GM23338 (cell line): Measurements from ENCODE around the gene HBZ.
"Not testable (repeated sequence)": the region's sequence is repeated elsewhere in the genome, so short reads cannot be mapped to it uniquely, and the experiment has no call there.

ENCODE experiments used
- CTCF ChIP-seq, 2 experiments: fragments of 200-600 bp in 1 of 2; sonication (generic) in 1 of 2; conservative IDR thresholded peaks; 2 replicates each; pipeline versions ENCODE4 v1.5.1 to v1.6.1; 2016 to 2017; ENCODE audit warnings: antibody characterized with exemption in 2 of 2, low read depth in 2 of 2, mild to moderate bottlenecking in 2 of 2, moderate library complexity in 1 of 2
- EZH2 ChIP-seq: fragments of 200-600 bp; sonication (generic); IDR thresholded peaks from one replicate; pipeline ENCODE4 v1.8.0; 2017; ENCODE audit warnings: antibody characterized with exemption, mild to moderate bottlenecking, low read depth; ENCODE audit not compliant: unreplicated experiment
- NANOG ChIP-seq: IDR thresholded peaks from 2 replicates; pipeline ENCODE4 v1.6.1; 2016; ENCODE audit warnings: antibody characterized with exemption, borderline replicate concordance
- POLR2AphosphoS5 ChIP-seq: IDR thresholded peaks from 2 replicates; pipeline ENCODE4 v1.6.1; 2016; ENCODE audit warnings: antibody characterized with exemption, low read depth
- STAT1 ChIP-seq: IDR thresholded peaks from one replicate; pipeline ENCODE4 v1.6.1; 2016; ENCODE audit warnings: antibody characterized with exemption; ENCODE audit not compliant: unreplicated experiment

GRCh38 chr16:163139-163538, 10.7 kb downstream of the HBZ start:
- TF ChIP-seq CTCF (conservative IDR thresholded peaks at IDR 0.05; ENCODE audit: low read depth in 2 of 2); EZH2; STAT1; POLR2AphosphoS5; NANOG: not testable (repeated sequence)
